HepG2 (cell line): ENCODE measurements around the gene PDLIM4. TPM values are rescaled to one million over a fixed set of nuclear protein-coding genes. Genes with fewer than 3 reads are reported as not detected.
A peak's percentile ranks its signal among the peaks of the same experiment; 100 is the strongest.

Experiments used
- ATF1 ChIP-seq: IDR thresholded peaks from 2 replicates; pipeline ENCODE4 v1.6.1; 2016; ENCODE audit warnings: mild to moderate bottlenecking, control low read depth
- ATF7-NPFF ChIP-seq: sonication (generic); formaldehyde crosslinking; IDR thresholded peaks from 2 replicates; pipeline ENCODE4 v1.8.1; 2023; ENCODE audit warnings: mild to moderate bottlenecking, low read depth, missing genetic modification reagents, moderate library complexity
- FIP1L1 ChIP-seq: fragments of 200-400 bp; formaldehyde crosslinking; IDR thresholded peaks from 2 replicates; pipeline ENCODE4 v1.6.1; 2018; ENCODE audit warnings: low read depth, mild to moderate bottlenecking, low read length, moderate library complexity, borderline replicate concordance; ENCODE audit not compliant: insufficient read depth
- GABPB1 ChIP-seq: IDR thresholded peaks from 2 replicates; pipeline ENCODE4 v1.6.1; 2016; ENCODE audit warnings: mild to moderate bottlenecking, missing genetic modification reagents, moderate library complexity, missing compliant biosample characterization
- HCFC1 ChIP-seq: fragments of 150-350 bp; IDR thresholded peaks from 2 replicates; pipeline ENCODE4 v1.6.1; 2014; ENCODE audit warnings: low read depth, low read length
- HNF4A ChIP-seq: sonication (generic); formaldehyde crosslinking; IDR thresholded peaks from 2 replicates; pipeline ENCODE4 v1.4.0; 2020; ENCODE audit warnings: missing genetic modification reagents
- NRL ChIP-seq: sonication (generic); formaldehyde crosslinking; IDR thresholded peaks from 2 replicates; pipeline ENCODE4 v1.5.0; 2020; ENCODE audit warnings: missing genetic modification reagents, mild to moderate bottlenecking, moderate library complexity, borderline replicate concordance
- PITX1 ChIP-seq: sonication (generic); formaldehyde crosslinking; IDR thresholded peaks from 2 replicates; pipeline ENCODE4 v1.5.1; 2020; ENCODE audit warnings: mild to moderate bottlenecking, missing genetic modification reagents
- RFXAP ChIP-seq: sonication (generic); formaldehyde crosslinking; IDR thresholded peaks from 2 replicates; pipeline ENCODE4 v1.4.0; 2020; ENCODE audit warnings: missing genetic modification reagents, borderline replicate concordance
- SETDB1 ChIP-seq: sonication (generic); formaldehyde crosslinking; IDR thresholded peaks from 2 replicates; pipeline ENCODE4 v1.5.1; 2020; ENCODE audit warnings: missing genetic modification reagents, mild to moderate bottlenecking, borderline replicate concordance
- TGIF2 ChIP-seq: IDR thresholded peaks from 2 replicates; pipeline ENCODE4 v1.6.1; 2016; ENCODE audit warnings: control low read depth, missing compliant biosample characterization
- ZNF232 ChIP-seq: sonication (generic); formaldehyde crosslinking; IDR thresholded peaks from 2 replicates; pipeline ENCODE4 v1.4.0; 2020; ENCODE audit warnings: missing genetic modification reagents, borderline replicate concordance
- ZNF547 ChIP-seq: sonication (generic); formaldehyde crosslinking; IDR thresholded peaks from 2 replicates; pipeline ENCODE4 v1.5.1; 2020; ENCODE audit warnings: mild to moderate bottlenecking, missing genetic modification reagents
- ZNF552 ChIP-seq: sonication (generic); formaldehyde crosslinking; IDR thresholded peaks from 2 replicates; pipeline ENCODE4 v1.9.0; 2022; ENCODE audit warnings: missing genetic modification reagents, mild to moderate bottlenecking, borderline replicate concordance
- ZNF629 ChIP-seq: sonication (generic); formaldehyde crosslinking; conservative IDR thresholded peaks from 2 replicates; pipeline ENCODE4 v1.5.0; 2020; ENCODE audit warnings: missing genetic modification reagents
- ZNF775 ChIP-seq: sonication (generic); formaldehyde crosslinking; IDR thresholded peaks from 2 replicates; pipeline ENCODE4 v1.4.0; 2020; ENCODE audit warnings: missing genetic modification reagents, mild to moderate bottlenecking, moderate library complexity, borderline replicate concordance
- ZNF780A ChIP-seq: sonication (generic); formaldehyde crosslinking; IDR thresholded peaks from 2 replicates; pipeline ENCODE4 v1.8.0; 2022; ENCODE audit warnings: mild to moderate bottlenecking, missing genetic modification reagents, moderate library complexity
- polyA plus RNA-seq, 8 experiments: library from polyadenylated mRNA; depleted of rRNA in 3 of 8; stranded (reverse) in 7 of 8; unstranded in 1 of 8; fragments of >200 nt; fragmentation: Illumina TruSeq in 4 of 8; extraction: Trizol in 4 of 8; gene quantifications; 2 replicates each; pipeline versions ENCODE4 v1.2.1 to v1.2.3, GENCODE V29; 2011 to 2016; ENCODE audit warnings: low read depth in 4 of 8, missing spikeins in 1 of 8, mixed read lengths in 1 of 8; ENCODE audit not compliant: insufficient read depth in 1 of 8
- total RNA-seq, 5 experiments: library from RNA; depleted of rRNA; stranded (reverse); fragments of >200 nt; fragmentation: Illumina TruSeq; extraction: Trizol; gene quantifications; 2 replicates each; pipeline ENCODE4 v1.2.3, GENCODE V29; 2016; ENCODE audit warnings: low read depth in 1 of 5
- TF ChIP-seq, protein P1 (sequence below): sonication (generic); formaldehyde crosslinking; IDR thresholded peaks from 2 replicates; pipeline ENCODE4 v1.4.0; 2020; ENCODE audit warnings: mild to moderate bottlenecking, missing genetic modification reagents
- TF ChIP-seq, protein P2 (sequence below): sonication (generic); formaldehyde crosslinking; IDR thresholded peaks from 2 replicates; pipeline ENCODE4 v1.4.0; 2020; ENCODE audit warnings: missing genetic modification reagents
- TF ChIP-seq, protein P3 (sequence below): sonication (generic); formaldehyde crosslinking; IDR thresholded peaks from 2 replicates; pipeline ENCODE4 v1.9.0; 2021; ENCODE audit warnings: missing genetic modification reagents, borderline replicate concordance
- TF ChIP-seq, protein P4 (sequence below): sonication (generic); formaldehyde crosslinking; IDR thresholded peaks from 2 replicates; pipeline ENCODE4 v1.5.1; 2020; ENCODE audit warnings: missing genetic modification reagents, mild to moderate bottlenecking, borderline replicate concordance
- TF ChIP-seq, protein P5 (sequence below): sonication (generic); formaldehyde crosslinking; IDR thresholded peaks from 2 replicates; pipeline ENCODE4 v1.5.0; 2020; ENCODE audit warnings: missing genetic modification reagents
- TF ChIP-seq, protein P6 (sequence below): IDR thresholded peaks from 2 replicates; pipeline ENCODE4 v1.6.1; 2012; ENCODE audit warnings: inconsistent platforms

PDLIM4 gene
- total and polyA plus RNA-seq, 2 of the 13 experiments (the other 11 are each of a cell fraction or from before 2014, with no cell fraction given), result 1.1 to 2.3 TPM

DNA sequence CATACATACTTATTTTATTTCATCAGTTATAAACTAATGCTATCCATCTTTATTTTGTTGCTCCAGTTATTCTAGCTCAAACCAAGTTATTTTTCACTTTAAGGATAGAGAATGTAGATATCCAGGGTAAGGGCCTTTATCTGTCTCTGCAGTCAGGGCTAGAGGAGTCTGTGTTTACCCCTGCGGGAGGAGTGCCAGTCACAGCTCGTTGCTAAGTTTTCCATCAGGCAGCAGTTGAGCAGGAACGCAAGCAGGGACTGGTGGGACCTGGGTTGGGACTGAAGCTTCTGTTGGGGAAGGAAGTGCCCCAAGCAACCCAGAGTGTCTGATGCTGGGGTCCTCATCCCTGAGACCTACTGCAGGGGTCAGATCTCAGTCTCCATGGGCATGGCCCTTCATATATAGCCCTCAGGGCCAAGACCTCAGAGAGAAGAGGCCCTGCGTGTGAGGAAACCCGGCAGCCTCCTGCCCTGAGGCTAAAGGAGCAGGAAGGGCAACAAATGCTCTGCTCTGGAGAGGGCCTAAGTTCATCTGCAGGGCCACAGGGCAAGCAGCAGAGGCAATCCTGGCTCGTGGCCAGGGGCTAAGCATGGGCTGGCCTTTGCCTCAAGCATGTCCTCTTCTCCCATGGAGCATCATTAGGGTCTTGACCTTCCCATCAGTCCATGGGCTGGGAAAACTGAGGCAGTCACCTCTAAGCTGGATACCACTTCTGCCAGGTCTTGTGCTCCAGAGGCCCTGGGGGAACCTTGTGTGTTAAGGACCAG lies 43.3 kb downstream of the PDLIM4 start (continued):
- TF ChIP-seq, protein P1, sequence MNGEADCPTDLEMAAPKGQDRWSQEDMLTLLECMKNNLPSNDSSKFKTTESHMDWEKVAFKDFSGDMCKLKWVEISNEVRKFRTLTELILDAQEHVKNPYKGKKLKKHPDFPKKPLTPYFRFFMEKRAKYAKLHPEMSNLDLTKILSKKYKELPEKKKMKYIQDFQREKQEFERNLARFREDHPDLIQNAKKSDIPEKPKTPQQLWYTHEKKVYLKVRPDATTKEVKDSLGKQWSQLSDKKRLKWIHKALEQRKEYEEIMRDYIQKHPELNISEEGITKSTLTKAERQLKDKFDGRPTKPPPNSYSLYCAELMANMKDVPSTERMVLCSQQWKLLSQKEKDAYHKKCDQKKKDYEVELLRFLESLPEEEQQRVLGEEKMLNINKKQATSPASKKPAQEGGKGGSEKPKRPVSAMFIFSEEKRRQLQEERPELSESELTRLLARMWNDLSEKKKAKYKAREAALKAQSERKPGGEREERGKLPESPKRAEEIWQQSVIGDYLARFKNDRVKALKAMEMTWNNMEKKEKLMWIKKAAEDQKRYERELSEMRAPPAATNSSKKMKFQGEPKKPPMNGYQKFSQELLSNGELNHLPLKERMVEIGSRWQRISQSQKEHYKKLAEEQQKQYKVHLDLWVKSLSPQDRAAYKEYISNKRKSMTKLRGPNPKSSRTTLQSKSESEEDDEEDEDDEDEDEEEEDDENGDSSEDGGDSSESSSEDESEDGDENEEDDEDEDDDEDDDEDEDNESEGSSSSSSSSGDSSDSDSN (CRISPR knock-in tag), result 0 out of 2 replicates have a peak, but pooled peaks have one; percentile 30
- TF ChIP-seq RFXAP (CRISPR knock-in tag) (no peak), ZNF552 (CRISPR knock-in tag) (no peak), PITX1 (no peak), ATF7-NPFF (no peak), FIP1L1 (no peak), HCFC1 (no peak), ZNF547 (CRISPR knock-in tag) (no peak), ATF1 (CRISPR knock-in tag) (no peak), ZNF232 (CRISPR knock-in tag) (no peak), TGIF2 (no peak), ZNF629 (no peak), SETDB1 (CRISPR knock-in tag) (no peak), HNF4A (CRISPR knock-in tag) (peak; percentile 43; the same call in 1 of the 2 replicates), NRL (peak; percentile 34; the same call in 1 of the 2 replicates), ZNF775 (CRISPR knock-in tag) (no peak), ZNF780A (CRISPR knock-in tag) (no peak), GABPB1 (CRISPR knock-in tag) (no peak)
- TF ChIP-seq, protein P2, sequence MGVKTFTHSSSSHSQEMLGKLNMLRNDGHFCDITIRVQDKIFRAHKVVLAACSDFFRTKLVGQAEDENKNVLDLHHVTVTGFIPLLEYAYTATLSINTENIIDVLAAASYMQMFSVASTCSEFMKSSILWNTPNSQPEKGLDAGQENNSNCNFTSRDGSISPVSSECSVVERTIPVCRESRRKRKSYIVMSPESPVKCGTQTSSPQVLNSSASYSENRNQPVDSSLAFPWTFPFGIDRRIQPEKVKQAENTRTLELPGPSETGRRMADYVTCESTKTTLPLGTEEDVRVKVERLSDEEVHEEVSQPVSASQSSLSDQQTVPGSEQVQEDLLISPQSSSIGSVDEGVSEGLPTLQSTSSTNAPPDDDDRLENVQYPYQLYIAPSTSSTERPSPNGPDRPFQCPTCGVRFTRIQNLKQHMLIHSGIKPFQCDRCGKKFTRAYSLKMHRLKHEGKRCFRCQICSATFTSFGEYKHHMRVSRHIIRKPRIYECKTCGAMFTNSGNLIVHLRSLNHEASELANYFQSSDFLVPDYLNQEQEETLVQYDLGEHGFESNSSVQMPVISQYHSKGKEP (CRISPR knock-in tag), result no peak
- TF ChIP-seq, protein P3, sequence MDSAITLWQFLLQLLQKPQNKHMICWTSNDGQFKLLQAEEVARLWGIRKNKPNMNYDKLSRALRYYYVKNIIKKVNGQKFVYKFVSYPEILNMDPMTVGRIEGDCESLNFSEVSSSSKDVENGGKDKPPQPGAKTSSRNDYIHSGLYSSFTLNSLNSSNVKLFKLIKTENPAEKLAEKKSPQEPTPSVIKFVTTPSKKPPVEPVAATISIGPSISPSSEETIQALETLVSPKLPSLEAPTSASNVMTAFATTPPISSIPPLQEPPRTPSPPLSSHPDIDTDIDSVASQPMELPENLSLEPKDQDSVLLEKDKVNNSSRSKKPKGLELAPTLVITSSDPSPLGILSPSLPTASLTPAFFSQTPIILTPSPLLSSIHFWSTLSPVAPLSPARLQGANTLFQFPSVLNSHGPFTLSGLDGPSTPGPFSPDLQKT, result no peak
- TF ChIP-seq, protein P4, sequence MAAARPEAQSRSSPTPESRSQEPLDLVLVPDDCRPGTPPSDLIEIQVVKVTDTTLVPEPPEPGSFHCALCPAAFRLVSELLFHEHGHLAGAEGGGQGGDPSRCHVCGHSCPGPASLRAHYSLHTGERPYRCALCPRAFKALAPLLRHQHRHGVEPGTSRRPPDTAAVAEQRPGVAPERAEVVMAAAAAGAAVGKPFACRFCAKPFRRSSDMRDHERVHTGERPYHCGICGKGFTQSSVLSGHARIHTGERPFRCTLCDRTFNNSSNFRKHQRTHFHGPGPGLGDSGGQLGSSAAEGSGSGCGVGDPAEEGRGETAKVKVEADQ (CRISPR knock-in tag), result no peak
- TF ChIP-seq, protein P5, sequence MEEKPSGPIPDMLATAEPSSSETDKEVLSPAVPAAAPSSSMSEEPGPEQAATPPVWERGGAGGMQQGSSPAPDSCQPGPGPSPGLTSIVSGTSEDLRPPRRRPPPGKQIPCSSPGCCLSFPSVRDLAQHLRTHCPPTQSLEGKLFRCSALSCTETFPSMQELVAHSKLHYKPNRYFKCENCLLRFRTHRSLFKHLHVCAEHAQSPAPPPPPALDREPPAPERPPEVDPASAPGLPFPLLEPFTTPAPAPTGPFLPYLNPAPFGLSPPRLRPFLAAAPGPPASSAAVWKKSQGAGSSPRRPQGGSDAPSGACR (CRISPR knock-in tag), result no peak
- TF ChIP-seq, protein P6, sequence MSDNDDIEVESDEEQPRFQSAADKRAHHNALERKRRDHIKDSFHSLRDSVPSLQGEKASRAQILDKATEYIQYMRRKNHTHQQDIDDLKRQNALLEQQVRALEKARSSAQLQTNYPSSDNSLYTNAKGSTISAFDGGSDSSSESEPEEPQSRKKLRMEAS, result peak; percentile 22; the same call in 1 of the 2 replicates
